HUES6 (cell line): ENCODE measurements around the gene AGBL4.

Source experiments
- H3K27ac ChIP-seq: 2 replicates; pipeline ENCODE4 v1.7.0; 2013; ENCODE audit warnings: low read depth, mild to moderate bottlenecking, low read length, inconsistent platforms
- H3K27me3 ChIP-seq: 2 replicates; pipeline ENCODE4 v1.6.1; 2013; ENCODE audit warnings: low read length; ENCODE audit not compliant: control insufficient read depth, insufficient read depth
- H3K36me3 ChIP-seq: 2 replicates; pipeline ENCODE4 v1.6.1; 2013; ENCODE audit warnings: low read length; ENCODE audit not compliant: control insufficient read depth, insufficient read depth
- H3K4me1 ChIP-seq: 2 replicates; pipeline ENCODE4 v1.6.1; 2013; ENCODE audit warnings: low read length; ENCODE audit not compliant: control insufficient read depth, insufficient read depth
- H3K4me3 ChIP-seq: 2 replicates; pipeline ENCODE4 v1.5.1; 2013; ENCODE audit warnings: low read depth, low read length
- H3K9ac ChIP-seq: one replicate; pipeline ENCODE4 v1.6.1; 2013; ENCODE audit warnings: mild to moderate bottlenecking, low read length
- H3K9me3 ChIP-seq: 2 replicates; pipeline ENCODE4 v1.6.1; 2013; ENCODE audit warnings: low read depth, low read length; ENCODE audit not compliant: control insufficient read depth, insufficient read depth

The AGBL4 gene

DNA sequence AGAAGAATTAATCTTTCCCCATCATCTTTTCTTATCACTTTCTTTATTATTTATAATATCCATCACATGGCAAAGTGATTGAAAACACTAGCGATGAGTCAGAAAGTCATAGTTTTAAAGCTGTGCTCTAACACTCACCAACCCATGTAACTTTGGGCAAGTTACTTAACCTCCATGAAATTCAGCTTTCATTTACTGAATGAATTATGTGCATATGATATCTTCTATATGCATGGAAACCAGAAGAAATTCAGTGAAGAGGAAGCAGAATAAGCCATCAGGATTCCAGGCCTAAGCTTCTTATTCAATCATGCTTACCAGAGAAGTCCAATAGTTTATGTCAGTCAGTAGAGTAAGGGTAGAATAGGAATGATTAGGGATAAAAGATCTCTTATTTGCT is 300.1 kb downstream of the AGBL4 start:
- H3K4me1 ChIP-seq: no peaks in the 10 kb centered on the region
- H3K9ac ChIP-seq: no peak overlapping the region
- H3K4me3 ChIP-seq: no peak overlapping the region
- H3K27ac ChIP-seq: no peak overlapping the region
- peaks cover 2% of the 10 kb centered on the region; the same call in 1 of the 2 replicates for H3K9me3 ChIP-seq
- H3K27me3 ChIP-seq: no peaks in the 10 kb centered on the region
- no peaks in the 10 kb centered on the region for H3K36me3 ChIP-seq

DNA sequence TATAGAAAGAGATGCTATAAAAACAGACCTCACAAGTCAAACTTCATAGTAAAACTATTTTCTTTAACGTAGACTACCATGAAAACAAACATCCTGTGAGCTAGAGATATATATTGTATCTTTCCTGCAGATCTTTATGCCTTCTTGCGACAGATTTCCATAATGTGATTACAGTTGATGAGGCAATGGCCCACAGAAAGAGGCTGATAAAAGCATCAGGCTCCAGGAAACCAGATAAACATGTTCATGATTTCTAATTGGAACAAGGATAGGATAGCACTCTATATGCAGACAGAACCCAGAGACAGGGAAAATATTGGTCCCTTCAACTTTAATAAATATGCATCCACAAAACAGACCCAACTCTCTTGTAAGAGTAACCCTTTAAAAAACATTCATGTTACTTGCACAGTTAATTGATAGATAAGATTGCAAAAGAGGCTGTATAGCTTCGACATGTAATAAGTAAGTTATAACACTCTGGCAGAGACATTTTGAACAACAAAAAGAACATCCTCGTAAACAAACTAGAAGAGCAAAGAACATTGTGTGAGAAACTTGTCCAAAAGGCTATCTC is 329.4 kb downstream of the AGBL4 start:
- Histone ChIP-seq H3K9me3 (peaks cover 3% of the 10 kb centered on the region; the same call in 1 of the 2 replicates), H3K4me3 (no peak overlapping the region), H3K9ac (no peak overlapping the region), H3K4me1 (no peaks in the 10 kb centered on the region), H3K27me3 (no peaks in the 10 kb centered on the region; the same call in 1 of the 2 replicates), H3K27ac (no peak overlapping the region), H3K36me3 (no peaks in the 10 kb centered on the region)

DNA sequence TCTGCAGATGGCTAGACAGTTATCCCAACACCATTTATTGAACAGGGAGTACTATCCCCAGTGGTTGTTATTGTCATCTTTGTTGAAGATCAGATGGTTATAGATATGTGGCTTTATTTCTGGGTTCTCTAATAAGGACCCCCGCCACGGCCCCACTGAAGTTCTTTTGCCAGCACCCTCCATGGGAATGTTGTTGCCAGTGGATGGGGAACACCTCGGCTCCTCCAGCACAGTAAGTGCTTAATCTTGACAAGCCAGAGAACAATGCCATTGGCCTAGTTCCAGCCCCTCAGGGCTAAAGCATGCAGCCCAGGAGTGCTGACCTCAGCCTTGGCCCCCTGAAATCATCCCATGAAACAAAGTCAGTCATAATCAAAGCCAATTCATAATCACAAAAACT is 337.6 kb downstream of the AGBL4 start:
- H3K4me3 ChIP-seq: no peak overlapping the region
- no peaks in the 10 kb centered on the region for H3K27me3 ChIP-seq
- no peak overlapping the region for H3K9ac ChIP-seq
- H3K9me3 ChIP-seq: peaks cover under 1% of the 10 kb centered on the region; the same call in 1 of the 2 replicates
- H3K4me1 ChIP-seq: no peaks in the 10 kb centered on the region
- no peak overlapping the region for H3K27ac ChIP-seq
- H3K36me3 ChIP-seq: no peaks in the 10 kb centered on the region

DNA sequence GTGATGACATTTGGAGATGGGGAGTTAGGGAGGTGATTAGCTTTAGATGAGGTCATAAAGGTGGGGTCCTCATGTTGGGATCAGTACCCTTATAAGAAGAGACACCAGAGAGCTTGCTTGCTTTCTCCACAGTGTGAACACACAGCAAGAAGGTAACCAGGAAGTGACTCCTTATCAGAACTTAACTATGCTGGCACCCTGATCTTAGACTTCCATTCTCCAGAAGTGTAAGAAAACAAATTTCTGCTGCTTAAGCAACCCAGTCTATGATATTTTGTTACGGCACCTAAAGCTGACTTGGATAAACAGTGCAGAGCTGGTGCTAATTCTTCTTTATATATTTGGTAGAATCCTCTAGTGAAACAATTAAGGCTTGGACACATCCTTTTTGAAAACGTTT is 346.0 kb downstream of the AGBL4 start:
- Histone ChIP-seq H3K27me3 (no peaks in the 10 kb centered on the region), H3K4me1 (no peaks in the 10 kb centered on the region), H3K9me3 (no peaks in the 10 kb centered on the region), H3K27ac (no peak overlapping the region), H3K36me3 (no peaks in the 10 kb centered on the region), H3K9ac (no peak overlapping the region), H3K4me3 (no peak overlapping the region)

DNA sequence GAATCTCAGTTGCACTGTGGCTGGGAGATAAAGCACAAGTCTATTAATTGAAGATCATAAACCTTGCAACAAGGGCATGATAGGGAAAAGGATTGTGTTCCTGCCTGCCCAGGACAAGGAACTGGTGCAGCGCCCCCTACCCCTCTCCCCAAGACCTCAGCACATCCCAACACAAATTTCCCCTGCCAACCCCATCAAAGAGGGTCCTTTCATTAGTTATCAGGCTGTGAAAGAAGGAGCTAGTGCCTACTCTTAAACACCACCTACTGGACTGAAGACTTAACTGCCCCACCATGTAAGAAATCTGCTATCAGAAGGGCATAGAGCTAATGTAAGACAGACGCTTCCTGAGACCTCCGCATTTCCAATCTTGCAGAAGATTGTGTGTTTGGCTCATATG is 372.6 kb downstream of the AGBL4 start:
- no peaks in the 10 kb centered on the region for H3K36me3 ChIP-seq
- no peaks in the 10 kb centered on the region for H3K4me1 ChIP-seq
- no peaks in the 10 kb centered on the region; the same call in 1 of the 2 replicates for H3K27me3 ChIP-seq
- H3K4me3 ChIP-seq: no peak overlapping the region
- no peaks in the 10 kb centered on the region; the same call in 1 of the 2 replicates for H3K9me3 ChIP-seq
- H3K9ac ChIP-seq: no peak overlapping the region
- no peak overlapping the region for H3K27ac ChIP-seq

DNA sequence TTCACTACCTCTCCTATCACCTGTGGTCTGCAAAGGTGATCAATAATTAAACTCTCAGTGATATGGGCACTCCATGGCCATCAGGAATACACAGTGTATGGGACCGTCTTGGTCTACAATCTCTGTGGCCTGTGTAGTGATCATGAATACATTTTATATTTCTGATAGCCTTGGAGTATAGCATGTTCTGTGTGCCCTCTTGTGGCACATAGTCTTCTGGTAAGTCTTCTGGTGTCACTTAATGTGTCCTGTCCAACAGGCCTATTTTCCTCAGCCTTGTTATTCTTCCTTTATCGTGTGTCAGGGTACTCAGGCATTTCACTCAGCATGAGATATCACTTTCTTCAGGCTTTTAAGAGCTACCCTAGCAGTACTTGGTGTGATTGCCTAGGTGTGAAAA is 393.6 kb downstream of the AGBL4 start:
- no peak overlapping the region for H3K4me3 ChIP-seq
- H3K9ac ChIP-seq: no peak overlapping the region
- H3K27me3 ChIP-seq: no peaks in the 10 kb centered on the region
- H3K36me3 ChIP-seq: no peaks in the 10 kb centered on the region
- H3K4me1 ChIP-seq: no peaks in the 10 kb centered on the region
- H3K27ac ChIP-seq: no peak overlapping the region
- no peaks in the 10 kb centered on the region; the same call in 1 of the 2 replicates for H3K9me3 ChIP-seq

DNA sequence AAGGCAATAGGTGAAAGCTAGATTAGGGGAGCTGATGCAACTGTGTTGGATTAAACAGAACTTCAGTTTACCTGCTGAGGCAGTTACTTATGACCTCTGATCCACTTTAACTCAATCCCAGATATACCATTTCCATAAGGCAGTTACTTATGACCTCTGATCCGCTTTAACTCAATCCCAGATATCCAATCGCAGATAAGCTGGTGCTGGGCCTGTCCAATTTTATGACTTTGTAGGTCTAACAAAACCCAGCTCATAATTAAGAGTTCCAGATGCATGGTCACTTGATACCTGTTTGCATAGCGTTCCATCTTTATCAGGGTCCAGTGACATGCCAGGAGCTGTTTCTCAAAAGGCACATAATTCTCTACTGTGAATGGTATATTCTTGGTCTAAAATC is 396.0 kb downstream of the AGBL4 start:
- Histone ChIP-seq H3K36me3 (no peaks in the 10 kb centered on the region), H3K9ac (no peak overlapping the region), H3K4me3 (no peak overlapping the region), H3K27ac (no peak overlapping the region), H3K27me3 (no peaks in the 10 kb centered on the region), H3K4me1 (no peaks in the 10 kb centered on the region), H3K9me3 (no peaks in the 10 kb centered on the region; the same call in 1 of the 2 replicates)

DNA sequence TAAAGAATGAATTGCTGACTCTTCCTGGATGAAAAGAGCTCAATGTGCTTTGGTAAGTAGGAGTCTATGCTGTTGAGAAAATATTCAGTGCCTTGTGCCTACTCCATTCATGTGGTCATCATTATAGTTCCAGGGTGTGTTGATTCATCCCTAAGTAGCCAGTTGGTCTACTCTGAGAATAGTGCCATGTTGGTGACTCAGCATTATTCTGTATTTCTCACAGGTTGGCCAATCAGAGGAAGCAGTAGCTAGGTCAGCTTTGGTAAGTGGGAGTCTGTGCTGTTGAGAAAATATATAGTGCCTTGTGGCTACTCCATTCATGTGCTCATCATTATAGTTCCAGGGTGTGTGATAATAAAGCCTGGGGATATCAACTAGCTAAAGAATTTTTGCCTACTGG is 397.3 kb downstream of the AGBL4 start:
- no peak overlapping the region for H3K9ac ChIP-seq
- no peaks in the 10 kb centered on the region for H3K36me3 ChIP-seq
- H3K4me3 ChIP-seq: no peak overlapping the region
- no peaks in the 10 kb centered on the region for H3K4me1 ChIP-seq
- no peaks in the 10 kb centered on the region for H3K27me3 ChIP-seq
- H3K9me3 ChIP-seq: no peaks in the 10 kb centered on the region; the same call in 1 of the 2 replicates
- no peak overlapping the region for H3K27ac ChIP-seq

DNA sequence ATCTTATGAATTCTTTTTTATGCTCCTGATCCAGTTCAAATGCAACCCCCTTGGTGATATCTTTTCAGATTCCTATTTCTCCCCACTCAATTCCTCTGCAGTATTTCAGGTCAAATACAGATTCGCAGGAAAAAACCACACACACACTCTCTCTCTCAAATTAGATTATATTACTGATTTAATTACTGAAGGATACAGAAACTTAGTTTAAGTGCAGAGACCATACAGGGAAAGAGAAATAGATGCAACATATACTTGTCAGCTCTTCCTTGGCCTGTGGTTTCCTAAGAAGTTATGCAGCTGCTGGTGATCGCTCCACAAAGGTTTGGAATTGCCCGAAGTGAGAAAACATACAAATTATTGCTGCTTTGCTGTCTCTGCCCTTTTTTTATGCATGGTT is 400.9 kb downstream of the AGBL4 start:
- H3K9me3 ChIP-seq: no peaks in the 10 kb centered on the region
- H3K27ac ChIP-seq: no peak overlapping the region
- no peak overlapping the region for H3K9ac ChIP-seq
- H3K4me3 ChIP-seq: no peak overlapping the region
- no peaks in the 10 kb centered on the region for H3K36me3 ChIP-seq
- no peaks in the 10 kb centered on the region for H3K27me3 ChIP-seq
- H3K4me1 ChIP-seq: no peaks in the 10 kb centered on the region

DNA sequence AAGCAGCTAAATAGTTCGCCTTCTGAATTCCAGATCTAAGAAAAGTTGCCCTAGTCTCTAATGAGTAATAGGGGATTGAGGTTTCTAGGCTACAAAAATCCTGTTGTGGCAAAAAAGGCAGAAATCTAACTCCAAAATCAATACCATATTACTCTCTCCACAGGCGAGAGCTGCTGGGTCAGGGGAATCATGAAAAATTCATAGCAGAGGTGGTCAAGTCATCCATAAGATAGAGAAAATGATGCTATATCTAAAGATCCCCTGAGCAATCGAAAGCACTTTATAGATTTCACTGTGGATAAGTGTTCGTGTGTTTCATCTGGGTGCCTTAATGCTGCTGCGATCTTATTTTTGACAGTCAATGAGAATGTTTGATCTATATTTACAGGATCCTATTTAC is 417.7 kb downstream of the AGBL4 start:
- no peaks in the 10 kb centered on the region for H3K4me1 ChIP-seq
- no peak overlapping the region for H3K4me3 ChIP-seq
- no peak overlapping the region for H3K27ac ChIP-seq
- H3K27me3 ChIP-seq: no peaks in the 10 kb centered on the region
- no peaks in the 10 kb centered on the region for H3K36me3 ChIP-seq
- no peak overlapping the region for H3K9ac ChIP-seq
- H3K9me3 ChIP-seq: no peaks in the 10 kb centered on the region

DNA sequence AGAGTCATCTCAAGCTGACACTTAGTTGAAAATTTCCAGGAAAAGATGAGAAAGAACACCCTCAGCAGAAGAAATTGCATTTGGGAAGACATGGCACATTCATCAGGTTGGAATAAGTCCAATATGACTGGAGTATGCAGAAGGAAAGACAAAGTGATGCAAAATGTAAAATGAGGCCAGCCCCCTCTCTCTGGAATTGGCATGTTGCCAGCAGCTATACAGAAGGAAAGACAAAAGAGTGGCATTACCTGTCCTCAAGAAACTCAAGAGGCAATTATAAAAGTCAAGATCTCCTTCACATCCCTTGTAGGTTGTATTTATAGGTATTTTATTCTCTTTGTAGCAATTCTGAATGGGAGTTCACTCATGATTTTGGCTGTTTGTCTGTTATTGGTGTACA is 426.3 kb downstream of the AGBL4 start:
- peaks cover 6% of the 10 kb centered on the region; the same call in 1 of the 2 replicates for H3K9me3 ChIP-seq
- no peaks in the 10 kb centered on the region for H3K27me3 ChIP-seq
- no peak overlapping the region for H3K9ac ChIP-seq
- H3K36me3 ChIP-seq: no peaks in the 10 kb centered on the region
- no peak overlapping the region for H3K27ac ChIP-seq
- H3K4me3 ChIP-seq: no peak overlapping the region
- H3K4me1 ChIP-seq: no peaks in the 10 kb centered on the region
